ENCODE data around the gene DLGAP1.

The DLGAP1 gene

GRCh38 chr18:3861495-3861894 lies 593.6 kb downstream of the DLGAP1 start:
- H3K9ac ChIP-seq (ENCODE audit: insufficient read length, low read depth), result no peak overlapping the region
- TF ChIP-seq YY1 (IDR thresholded peaks at IDR 0.05; ENCODE audit: insufficient read depth, insufficient read length) (no peak), ZNF274 (IDR thresholded peaks at IDR 0.05; ENCODE audit: low read depth, low read length) (no peak), SUZ12 (IDR thresholded peaks at IDR 0.05; ENCODE audit: extremely low read depth, insufficient read depth, insufficient read length) (no peak)
- no peak overlapping the region for H3K4me3 ChIP-seq (ENCODE audit: insufficient read length, low read depth)
- no peak for DNase-seq (ENCODE audit: low read depth, low spot score)
- H3K9me3 ChIP-seq (ENCODE audit: insufficient read depth, low read length), result no peaks in the 10 kb centered on the region
- H3K27me3 ChIP-seq (ENCODE audit: insufficient read depth, insufficient read length), result no peaks in the 10 kb centered on the region
- no peaks in the 10 kb centered on the region for H3K4me1 ChIP-seq (ENCODE audit: insufficient read depth, insufficient read length)
- no peaks in the 10 kb centered on the region for H3K36me3 ChIP-seq (ENCODE audit: insufficient read depth, insufficient read length, low read length)

GRCh38 chr18:3857544-3857943 lies 597.6 kb downstream of the DLGAP1 start:
- H3K27me3 ChIP-seq (ENCODE audit: insufficient read depth, insufficient read length), result no peaks in the 10 kb centered on the region
- DNase-seq (ENCODE audit: low read depth, low spot score), result no peak
- no peaks in the 10 kb centered on the region for H3K4me1 ChIP-seq (ENCODE audit: insufficient read depth, insufficient read length)
- no peak overlapping the region for H3K4me3 ChIP-seq (ENCODE audit: insufficient read length, low read depth)
- no peaks in the 10 kb centered on the region for H3K36me3 ChIP-seq (ENCODE audit: insufficient read depth, insufficient read length, low read length)
- no peak for TF ChIP-seq ZNF274 (IDR thresholded peaks at IDR 0.05; ENCODE audit: low read depth, low read length)
- no peak for TF ChIP-seq YY1 (IDR thresholded peaks at IDR 0.05; ENCODE audit: insufficient read depth, insufficient read length)
- TF ChIP-seq SUZ12 (IDR thresholded peaks at IDR 0.05; ENCODE audit: extremely low read depth, insufficient read depth, insufficient read length), result no peak
- no peak overlapping the region for H3K9ac ChIP-seq (ENCODE audit: insufficient read length, low read depth)
- no peaks in the 10 kb centered on the region for H3K9me3 ChIP-seq (ENCODE audit: insufficient read depth, low read length)

DNA sequence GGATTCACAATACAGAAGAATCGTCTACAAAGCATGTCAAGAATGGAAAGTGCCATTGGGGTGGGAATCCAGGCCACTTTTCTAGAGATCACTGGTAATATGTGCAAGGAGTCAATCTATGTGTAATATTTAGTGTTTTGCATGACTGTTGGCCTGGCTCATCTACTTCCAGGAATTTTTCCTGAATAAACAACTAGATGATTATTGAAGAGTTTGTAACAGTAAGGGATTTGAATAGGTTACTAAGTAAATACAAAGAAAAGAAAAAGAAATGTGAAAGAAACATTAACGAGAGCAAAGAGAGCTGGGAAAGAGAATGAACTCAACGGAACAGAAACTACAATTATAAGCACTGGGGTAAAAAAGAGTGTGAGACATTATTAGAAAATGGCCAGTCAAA lies 599.1 kb downstream of the DLGAP1 start:
- no peaks in the 10 kb centered on the region for H3K27me3 ChIP-seq (ENCODE audit: insufficient read depth, insufficient read length)
- DNase-seq (ENCODE audit: low read depth, low spot score), result no peak
- TF ChIP-seq SUZ12 (IDR thresholded peaks at IDR 0.05; ENCODE audit: extremely low read depth, insufficient read depth, insufficient read length) (no peak), ZNF274 (IDR thresholded peaks at IDR 0.05; ENCODE audit: low read depth, low read length) (no peak), YY1 (IDR thresholded peaks at IDR 0.05; ENCODE audit: insufficient read depth, insufficient read length) (no peak)
- no peaks in the 10 kb centered on the region for H3K36me3 ChIP-seq (ENCODE audit: insufficient read depth, insufficient read length, low read length)
- H3K9me3 ChIP-seq (ENCODE audit: insufficient read depth, low read length), result no peaks in the 10 kb centered on the region
- no peak overlapping the region for H3K4me3 ChIP-seq (ENCODE audit: insufficient read length, low read depth)
- no peak overlapping the region for H3K9ac ChIP-seq (ENCODE audit: insufficient read length, low read depth)
- H3K4me1 ChIP-seq (ENCODE audit: insufficient read depth, insufficient read length), result no peaks in the 10 kb centered on the region

GRCh38 chr18:3852321-3852720 lies 602.8 kb downstream of the DLGAP1 start:
- no peak for DNase-seq (ENCODE audit: low read depth, low spot score)
- no peaks in the 10 kb centered on the region for H3K4me1 ChIP-seq (ENCODE audit: insufficient read depth, insufficient read length)
- TF ChIP-seq ZNF274 (IDR thresholded peaks at IDR 0.05; ENCODE audit: low read depth, low read length) (no peak), SUZ12 (IDR thresholded peaks at IDR 0.05; ENCODE audit: extremely low read depth, insufficient read depth, insufficient read length) (no peak), YY1 (IDR thresholded peaks at IDR 0.05; ENCODE audit: insufficient read depth, insufficient read length) (no peak)
- no peaks in the 10 kb centered on the region for H3K27me3 ChIP-seq (ENCODE audit: insufficient read depth, insufficient read length)
- no peak overlapping the region for H3K9ac ChIP-seq (ENCODE audit: insufficient read length, low read depth)
- H3K9me3 ChIP-seq (ENCODE audit: insufficient read depth, low read length), result no peaks in the 10 kb centered on the region
- H3K4me3 ChIP-seq (ENCODE audit: insufficient read length, low read depth), result no peak overlapping the region
- no peaks in the 10 kb centered on the region for H3K36me3 ChIP-seq (ENCODE audit: insufficient read depth, insufficient read length, low read length)

- Histone ChIP-seq H3K9ac (ENCODE audit: insufficient read length, low read depth) (no peak overlapping the region), H3K9me3 (ENCODE audit: insufficient read depth, low read length) (no peaks in the 10 kb centered on the region), H3K4me3 (ENCODE audit: insufficient read length, low read depth) (no peak overlapping the region), H3K4me1 (ENCODE audit: insufficient read depth, insufficient read length) (no peaks in the 10 kb centered on the region), H3K36me3 (ENCODE audit: insufficient read depth, insufficient read length, low read length) (no peaks in the 10 kb centered on the region), H3K27me3 (ENCODE audit: insufficient read depth, insufficient read length) (no peaks in the 10 kb centered on the region)
- no peak for DNase-seq (ENCODE audit: low read depth, low spot score)
- no peak for TF ChIP-seq ZNF274 (IDR thresholded peaks at IDR 0.05; ENCODE audit: low read depth, low read length)
- no peak for TF ChIP-seq YY1 (IDR thresholded peaks at IDR 0.05; ENCODE audit: insufficient read depth, insufficient read length)
- no peak for TF ChIP-seq SUZ12 (IDR thresholded peaks at IDR 0.05; ENCODE audit: extremely low read depth, insufficient read depth, insufficient read length)
These were observed 603.9 kb downstream of the DLGAP1 start for GRCh38 chr18:3851159-3851558.

- H3K9ac ChIP-seq (ENCODE audit: insufficient read length, low read depth), result no peak overlapping the region
- H3K36me3 ChIP-seq (ENCODE audit: insufficient read depth, insufficient read length, low read length), result no peaks in the 10 kb centered on the region
- no peaks in the 10 kb centered on the region for H3K9me3 ChIP-seq (ENCODE audit: insufficient read depth, low read length)
- H3K4me1 ChIP-seq (ENCODE audit: insufficient read depth, insufficient read length), result no peaks in the 10 kb centered on the region
- TF ChIP-seq ZNF274 (IDR thresholded peaks at IDR 0.05; ENCODE audit: low read depth, low read length) (no peak), YY1 (IDR thresholded peaks at IDR 0.05; ENCODE audit: insufficient read depth, insufficient read length) (no peak), SUZ12 (IDR thresholded peaks at IDR 0.05; ENCODE audit: extremely low read depth, insufficient read depth, insufficient read length) (no peak)
- no peaks in the 10 kb centered on the region for H3K27me3 ChIP-seq (ENCODE audit: insufficient read depth, insufficient read length)
- H3K4me3 ChIP-seq (ENCODE audit: insufficient read length, low read depth), result no peak overlapping the region
- no peak for DNase-seq (ENCODE audit: low read depth, low spot score)
These were observed 606.8 kb downstream of the DLGAP1 start for GRCh38 chr18:3848316-3848715.

- Histone ChIP-seq H3K36me3 (ENCODE audit: insufficient read depth, insufficient read length, low read length) (no peaks in the 10 kb centered on the region), H3K4me1 (ENCODE audit: insufficient read depth, insufficient read length) (no peaks in the 10 kb centered on the region), H3K27me3 (ENCODE audit: insufficient read depth, insufficient read length) (no peaks in the 10 kb centered on the region), H3K9ac (ENCODE audit: insufficient read length, low read depth) (no peak overlapping the region), H3K4me3 (ENCODE audit: insufficient read length, low read depth) (no peak overlapping the region), H3K9me3 (ENCODE audit: insufficient read depth, low read length) (no peaks in the 10 kb centered on the region)
- no peak for TF ChIP-seq ZNF274 (IDR thresholded peaks at IDR 0.05; ENCODE audit: low read depth, low read length)
- TF ChIP-seq SUZ12 (IDR thresholded peaks at IDR 0.05; ENCODE audit: extremely low read depth, insufficient read depth, insufficient read length), result no peak
- TF ChIP-seq YY1 (IDR thresholded peaks at IDR 0.05; ENCODE audit: insufficient read depth, insufficient read length), result no peak
- DNase-seq (ENCODE audit: low read depth, low spot score), result no peak
These were observed 609.9 kb downstream of the DLGAP1 start for GRCh38 chr18:3845161-3845560.

GRCh38 chr18:3842844-3843243 lies 612.3 kb downstream of the DLGAP1 start:
- TF ChIP-seq SUZ12 (IDR thresholded peaks at IDR 0.05; ENCODE audit: extremely low read depth, insufficient read depth, insufficient read length) (no peak), YY1 (IDR thresholded peaks at IDR 0.05; ENCODE audit: insufficient read depth, insufficient read length) (no peak), ZNF274 (IDR thresholded peaks at IDR 0.05; ENCODE audit: low read depth, low read length) (no peak)
- no peak for DNase-seq (ENCODE audit: low read depth, low spot score)
- Histone ChIP-seq H3K9me3 (ENCODE audit: insufficient read depth, low read length) (no peaks in the 10 kb centered on the region), H3K36me3 (ENCODE audit: insufficient read depth, insufficient read length, low read length) (no peaks in the 10 kb centered on the region), H3K9ac (ENCODE audit: insufficient read length, low read depth) (no peak overlapping the region), H3K4me3 (ENCODE audit: insufficient read length, low read depth) (no peak overlapping the region), H3K27me3 (ENCODE audit: insufficient read depth, insufficient read length) (no peaks in the 10 kb centered on the region), H3K4me1 (ENCODE audit: insufficient read depth, insufficient read length) (no peaks in the 10 kb centered on the region)
